ENCODE data around the gene EGFL6.

The EGFL6 gene

DNA sequence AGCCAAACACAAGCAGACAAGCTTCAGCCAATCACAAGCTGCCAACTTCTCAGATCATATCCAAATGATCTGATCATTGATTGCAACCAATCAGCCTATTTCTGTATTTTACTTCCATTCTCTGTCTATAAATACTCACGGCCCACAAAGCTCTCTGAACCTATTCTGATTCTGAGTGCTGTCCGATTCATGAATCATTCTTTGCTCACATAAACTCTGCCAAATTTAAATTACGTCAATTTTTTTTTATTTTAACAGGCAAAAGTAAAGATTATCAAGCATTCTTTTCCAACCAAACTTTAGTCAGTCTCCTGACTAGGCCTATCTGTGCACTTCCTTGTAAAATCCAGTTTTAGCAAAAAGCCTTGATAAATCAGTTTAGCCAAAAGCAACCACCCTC is 81.7 kb downstream of the EGFL6 start:
- CTCF ChIA-PET, result interaction anchor here (2.1 kb wide), 1 partner anchor 144 kb away, joined by 9 read pairs; no protein-coding TSS in a partner anchor
- POLR2A ChIA-PET, result interaction anchor here (1.3 kb wide), 1 partner anchor 379 kb away, joined by 3 read pairs; the partner anchor contains the start of gene GEMIN8
- no peak for DNase-seq (ENCODE audit: extremely low spot score)
- no peak for TF ChIP-seq L3MBTL2 (conservative IDR thresholded peaks at IDR 0.05)
- no peak for TF ChIP-seq LEF1 (IDR thresholded peaks at IDR 0.05; ENCODE audit: borderline replicate concordance)
- TF ChIP-seq, protein P1, sequence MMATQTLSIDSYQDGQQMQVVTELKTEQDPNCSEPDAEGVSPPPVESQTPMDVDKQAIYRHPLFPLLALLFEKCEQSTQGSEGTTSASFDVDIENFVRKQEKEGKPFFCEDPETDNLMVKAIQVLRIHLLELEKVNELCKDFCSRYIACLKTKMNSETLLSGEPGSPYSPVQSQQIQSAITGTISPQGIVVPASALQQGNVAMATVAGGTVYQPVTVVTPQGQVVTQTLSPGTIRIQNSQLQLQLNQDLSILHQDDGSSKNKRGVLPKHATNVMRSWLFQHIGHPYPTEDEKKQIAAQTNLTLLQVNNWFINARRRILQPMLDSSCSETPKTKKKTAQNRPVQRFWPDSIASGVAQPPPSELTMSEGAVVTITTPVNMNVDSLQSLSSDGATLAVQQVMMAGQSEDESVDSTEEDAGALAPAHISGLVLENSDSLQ (IDR thresholded peaks at IDR 0.05), result no peak
- no peak for TF ChIP-seq FOXA1 (IDR thresholded peaks at IDR 0.05)
- TF ChIP-seq BHLHE40 (IDR thresholded peaks at IDR 0.05; ENCODE audit: borderline replicate concordance), result no peak
- no peak for TF ChIP-seq CTBP1 (IDR thresholded peaks at IDR 0.05; ENCODE audit: borderline replicate concordance)
- no peak for TF ChIP-seq ARNT (IDR thresholded peaks at IDR 0.05)
- TF ChIP-seq SUZ12 (IDR thresholded peaks at IDR 0.05), result no peak
- no peak for TF ChIP-seq FOXM1 (IDR thresholded peaks at IDR 0.05; ENCODE audit: borderline replicate concordance)
- no peak for TF ChIP-seq FOXK2 (IDR thresholded peaks at IDR 0.05)
- no peak for TF ChIP-seq NFRKB (IDR thresholded peaks at IDR 0.05)
- TF ChIP-seq ELF4 (IDR thresholded peaks at IDR 0.05), result no peak
- TF ChIP-seq SP1 (IDR thresholded peaks at IDR 0.05), result no peak
- TF ChIP-seq HDGF (IDR thresholded peaks at IDR 0.05; ENCODE audit: borderline replicate concordance), result no peak
- no peak for TF ChIP-seq TARDBP (IDR thresholded peaks at IDR 0.05)
- TF ChIP-seq ZNF384 (IDR thresholded peaks at IDR 0.05), result no peak

DNA sequence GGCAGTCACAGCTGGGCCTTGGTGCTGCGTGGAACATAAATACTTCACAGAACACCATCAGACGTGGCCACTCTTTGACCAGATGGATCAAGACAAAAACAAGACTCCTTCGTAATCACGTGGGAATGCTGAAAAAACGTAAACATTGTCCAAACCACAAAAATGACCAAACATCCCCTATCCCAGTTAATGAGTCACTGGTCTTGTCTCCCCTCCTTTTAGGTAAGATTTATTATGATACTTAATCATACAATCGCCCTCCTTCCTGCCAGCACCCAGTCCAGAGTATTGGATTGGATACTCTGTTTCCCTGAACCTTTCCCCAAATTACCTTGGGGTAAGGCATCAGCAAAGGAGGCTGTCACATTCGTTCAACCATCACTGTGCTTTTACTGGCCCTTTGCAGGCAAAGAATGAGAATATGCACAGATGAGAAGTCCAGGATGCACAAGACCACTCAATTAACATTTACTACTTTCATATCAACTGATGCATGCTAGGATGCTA is 82.9 kb downstream of the EGFL6 start:
- ChIA-PET CTCF (interaction anchor here (2.4 kb wide), 1 partner anchor 145 kb away, joined by 6 read pairs; no protein-coding TSS in a partner anchor), POLR2A (interaction anchor here (1.0 to 2.3 kb wide), 7 partner anchors 10 to 377 kb away, joined by 3 to 11 read pairs (median 4); partner anchors contain the start of genes GEMIN8, OFD1 and TRAPPC2)
- TF ChIP-seq, protein P1 (IDR thresholded peaks at IDR 0.05), result peak; percentile 65
- no peak for TF ChIP-seq SUZ12 (IDR thresholded peaks at IDR 0.05)
- DNase-seq (ENCODE audit: extremely low spot score), result no peak

DNA sequence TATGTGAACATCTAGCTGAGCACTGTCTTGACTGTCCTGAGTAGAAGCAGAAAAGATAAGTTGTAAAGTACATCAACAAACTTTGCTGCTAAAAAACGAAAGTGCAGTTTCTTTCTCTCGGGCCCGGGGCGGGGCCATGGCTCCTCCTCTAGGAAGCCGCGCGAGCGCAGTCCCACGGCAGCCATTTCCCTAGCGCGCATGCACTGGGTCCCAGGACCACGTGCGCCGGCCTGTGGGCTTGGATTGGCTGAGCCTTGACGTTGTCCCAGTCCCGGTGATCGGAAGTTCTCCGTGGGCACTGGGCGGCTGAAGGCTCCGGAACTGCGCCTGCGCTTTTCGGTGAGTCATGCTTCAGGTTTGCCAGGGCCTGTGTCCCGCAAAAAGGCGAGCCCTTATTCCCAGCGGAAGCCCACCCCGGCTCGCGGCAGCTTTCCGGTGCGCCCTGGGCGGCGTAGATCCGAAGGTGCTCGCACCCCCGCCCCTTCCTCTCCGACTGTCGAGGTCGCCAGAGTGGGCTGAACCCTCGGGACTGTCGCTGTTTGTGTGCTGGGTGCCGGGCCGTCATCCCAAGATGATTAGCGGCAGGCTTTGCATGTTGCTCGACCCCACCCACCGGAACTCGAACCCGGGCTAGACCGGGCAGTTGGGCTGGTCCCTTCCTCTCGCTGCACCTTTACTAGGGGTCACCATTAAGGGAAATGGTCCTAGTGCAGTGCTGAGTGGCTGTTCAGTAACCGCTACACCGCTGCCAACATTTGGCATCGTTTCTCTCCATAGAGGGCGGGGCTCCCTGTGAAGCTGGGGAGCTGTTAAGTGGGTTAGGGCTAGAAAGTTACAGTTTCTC is 83.7 kb downstream of the EGFL6 start, which contains the start of gene TCEANC:
Gene TCEANC (plus strand): TSS at position 292 of the 844 bp plus-strand sequence. CDS start 9,368 bp downstream, outside the sequence.
- ChIA-PET POLR2A (interaction anchor here (1.0 to 2.3 kb wide), 9 partner anchors 9 to 376 kb away, joined by 3 to 11 read pairs (median 4); partner anchors contain the start of genes GEMIN8, OFD1 and TRAPPC2), CTCF (interaction anchor here (0.6 to 2.4 kb wide), 4 partner anchors 8 to 146 kb away, joined by 3 to 6 read pairs (median 4); no protein-coding TSS in a partner anchor)
- TF ChIP-seq, protein P1 (IDR thresholded peaks at IDR 0.05), result peak; percentile 70
- TF ChIP-seq L3MBTL2 (conservative IDR thresholded peaks at IDR 0.05) (peak; percentile 79), ARNT (IDR thresholded peaks at IDR 0.05) (no peak)
- DNase-seq (ENCODE audit: extremely low spot score), result peak; percentile 94

DNA sequence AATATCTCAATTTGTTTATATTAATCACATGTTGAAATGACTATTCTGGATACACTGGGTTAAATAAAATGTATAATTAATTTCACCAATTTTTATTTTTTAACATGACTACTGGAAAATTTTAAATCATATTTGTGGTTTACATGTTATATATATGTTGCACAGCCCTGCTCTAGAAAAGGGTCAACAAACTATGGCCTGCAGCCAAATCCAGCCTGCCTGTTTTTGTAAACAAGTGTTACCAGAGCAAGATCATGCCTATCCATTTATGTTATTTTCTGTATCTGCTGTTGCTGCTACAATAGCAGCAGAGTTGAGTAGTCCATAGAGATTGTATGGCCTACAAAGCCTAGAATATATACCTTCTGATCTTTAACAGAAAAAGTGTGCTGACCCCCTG is 84.7 kb downstream of the EGFL6 start:
- no peak for DNase-seq (ENCODE audit: extremely low spot score)
- TF ChIP-seq, protein P1 (IDR thresholded peaks at IDR 0.05), result no peak
- no peak for TF ChIP-seq ELF4 (IDR thresholded peaks at IDR 0.05)
- TF ChIP-seq TARDBP (IDR thresholded peaks at IDR 0.05), result no peak
- no peak for TF ChIP-seq CTBP1 (IDR thresholded peaks at IDR 0.05; ENCODE audit: borderline replicate concordance)
- no peak for TF ChIP-seq BHLHE40 (IDR thresholded peaks at IDR 0.05; ENCODE audit: borderline replicate concordance)
- no peak for TF ChIP-seq ZNF384 (IDR thresholded peaks at IDR 0.05)
- no peak for TF ChIP-seq L3MBTL2 (conservative IDR thresholded peaks at IDR 0.05)
- no peak for TF ChIP-seq ARNT (IDR thresholded peaks at IDR 0.05)
- no peak for TF ChIP-seq FOXA1 (IDR thresholded peaks at IDR 0.05)
- no peak for TF ChIP-seq SP1 (IDR thresholded peaks at IDR 0.05)
- TF ChIP-seq FOXM1 (IDR thresholded peaks at IDR 0.05; ENCODE audit: borderline replicate concordance), result no peak
- no peak for TF ChIP-seq SUZ12 (IDR thresholded peaks at IDR 0.05)
- no peak for TF ChIP-seq FOXK2 (IDR thresholded peaks at IDR 0.05)
- no peak for TF ChIP-seq LEF1 (IDR thresholded peaks at IDR 0.05; ENCODE audit: borderline replicate concordance)
- TF ChIP-seq HDGF (IDR thresholded peaks at IDR 0.05; ENCODE audit: borderline replicate concordance), result no peak
- TF ChIP-seq NFRKB (IDR thresholded peaks at IDR 0.05), result no peak
- POLR2A ChIA-PET, result interaction anchor here (1.1 to 2.3 kb wide), 4 partner anchors 33 to 375 kb away, joined by 3 to 11 read pairs (median 8); partner anchors contain the start of genes GEMIN8, OFD1 and TRAPPC2
- CTCF ChIA-PET, result interaction anchor here (1.0 kb wide), 2 partner anchors 9 kb away, joined by 3 to 5 read pairs; no protein-coding TSS in a partner anchor

DNA sequence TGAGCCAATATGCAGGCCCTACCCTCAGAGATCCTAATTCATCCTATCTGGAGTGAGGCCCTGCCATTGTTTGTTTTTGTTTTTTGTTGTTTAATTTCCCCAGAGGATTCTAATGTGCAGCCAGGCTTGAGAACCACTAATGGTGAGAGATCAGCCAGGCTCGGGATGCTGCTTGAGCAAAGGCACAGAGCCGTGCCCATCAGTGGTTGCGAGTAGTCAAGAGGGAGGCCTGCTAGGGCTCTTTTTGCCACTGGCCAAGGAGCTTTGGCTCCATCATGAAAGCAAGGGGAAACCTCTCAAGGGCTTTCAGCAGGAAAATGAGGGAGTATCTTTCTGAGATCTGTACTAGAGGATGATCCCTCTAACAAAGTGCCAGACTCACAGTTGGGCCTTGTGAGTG is 86.3 kb downstream of the EGFL6 start:
- CTCF ChIA-PET, result no interaction called here

More for the DNA sequence above, 86.3 kb downstream of the EGFL6 start:
- POLR2A ChIA-PET, result interaction anchor here (0.6 kb wide), 1 partner anchor 9 kb away, joined by 3 read pairs; no protein-coding TSS in a partner anchor
- no peak for TF ChIP-seq SP1 (IDR thresholded peaks at IDR 0.05)
- no peak for DNase-seq (ENCODE audit: extremely low spot score)
